GM12878 (cell line): Measurements from ENCODE around the gene NLRP6. TPM values are rescaled to one million over a fixed set of nuclear protein-coding genes. Genes with fewer than 3 reads are reported as not detected.

Source experiments
- ATAC-seq: fragments of 200-7000 bp; cut with Tn5 transposase; 3 replicates; pipeline ENCODE4 v1.9.1; 2020; ENCODE audit warnings: mild to moderate bottlenecking, moderate library complexity
- BruUV-seq: library from RNA; stranded (reverse); fragments of 400-500 nt; replicated peaks from 2 replicates; lab custom pipeline; 2021; lab: Mats Ljungman, UMichigan
- CTCF ChIA-PET: fragments of 300-600 bp; sonication (Branson Sonifier 250); formaldehyde crosslinking; extraction: SDS; loops from one replicate; lab custom pipeline; 2021; ENCODE audit warnings: inconsistent platforms; lab: Yijun Ruan, JAX
- POLR2A ChIA-PET: fragments of 350-600 bp; formaldehyde crosslinking; extraction: SDS; loops from one replicate; lab custom pipeline; 2021; ENCODE audit warnings: inconsistent platforms; lab: Charles Lee
- RAD21 ChIA-PET: fragments of 300-600 bp; sonication (Branson Sonifier 250); formaldehyde crosslinking; loops from one replicate; lab custom pipeline; 2023; ENCODE audit warnings: antibody characterized with exemption; ENCODE audit not compliant: unreplicated experiment; lab: Charles Lee
- SMC1A ChIA-PET: fragments of 300-600 bp; sonication (Branson Sonifier 250); formaldehyde crosslinking; loops from one replicate; lab custom pipeline; 2023; ENCODE audit not compliant: unreplicated experiment, uncharacterized antibody; lab: Charles Lee
- DNase-seq: peaks from one replicate; pipeline ENCODE4 v3.0.0-alpha.2; 2011; ENCODE audit warnings: low read depth, low spot score
- FAIRE-seq: peaks from 3 replicates; lab custom pipeline; 2011; peaks lifted over from hg19 to GRCh38; lab: Jason Lieb, UNC
- H2AFZ ChIP-seq: 2 replicates; pipeline ENCODE4 v1.6.0; 2011; ENCODE audit warnings: low read depth, low read length, control low read depth; ENCODE audit not compliant: control insufficient read depth
- H3K27ac ChIP-seq: 2 replicates; pipeline ENCODE4 v1.5.1; 2011; ENCODE audit warnings: control low read depth; ENCODE audit not compliant: control insufficient read depth, insufficient read depth
- H3K27me3 ChIP-seq, 2 experiments: replicated peaks in 1 of 2; 2 replicates each; pipeline versions ENCODE4 v1.6.0 to v1.6.1; 2011; ENCODE audit warnings: low read length in 1 of 2; ENCODE audit not compliant: control insufficient read depth in 2 of 2, insufficient read depth in 2 of 2
- H3K36me3 ChIP-seq, 2 experiments: 2 replicates each; pipeline ENCODE4 v1.5.1; 2011; ENCODE audit warnings: low read length in 1 of 2; ENCODE audit not compliant: control insufficient read depth in 2 of 2, insufficient read depth in 2 of 2
- H3K4me1 ChIP-seq: 2 replicates; pipeline ENCODE4 v1.6.1; 2011; ENCODE audit warnings: mild to moderate bottlenecking, low read length, moderate library complexity, mixed read lengths; ENCODE audit not compliant: control insufficient read depth, insufficient read depth
- H3K4me2 ChIP-seq: 2 replicates; pipeline ENCODE4 v1.6.0; 2011; ENCODE audit warnings: control low read depth; ENCODE audit not compliant: control insufficient read depth, insufficient read depth
- H3K4me3 ChIP-seq: fragments of 200-600 bp; sonication (generic); 2 replicates; pipeline ENCODE4 v1.5.1; 2016
- H3K79me2 ChIP-seq: 2 replicates; pipeline ENCODE4 v1.6.0; 2011; ENCODE audit warnings: low read length; ENCODE audit not compliant: control insufficient read depth, insufficient read depth
- H3K9ac ChIP-seq: 2 replicates; pipeline ENCODE4 v1.8.0; 2011; ENCODE audit warnings: low read length, control low read depth, mixed read lengths; ENCODE audit not compliant: control insufficient read depth, insufficient read depth
- H3K9me3 ChIP-seq: replicated peaks from 3 replicates; pipeline ENCODE4 v1.5.1; 2011; ENCODE audit warnings: mild to moderate bottlenecking, low read length; ENCODE audit not compliant: control insufficient read depth, insufficient read depth
- H4K20me1 ChIP-seq: 2 replicates; pipeline ENCODE4 v1.6.0; 2011; ENCODE audit not compliant: control insufficient read depth, insufficient read depth
- BCLAF1 ChIP-seq: fragments of 450-650 bp; IDR thresholded peaks from 2 replicates; pipeline ENCODE4 v1.6.1; 2017; ENCODE audit warnings: antibody characterized with exemption, mild to moderate bottlenecking, moderate library complexity
- CHD4 ChIP-seq: fragments of 200-600 bp; sonication (generic); IDR thresholded peaks from 2 replicates; pipeline ENCODE4 v1.6.1; 2016; ENCODE audit warnings: mild to moderate bottlenecking
- EGR1 ChIP-seq, 2 experiments: IDR thresholded peaks; 1 replicate in 1 of 2; 2 replicates in 1 of 2; pipeline ENCODE4 v1.6.1; 2011 to 2012; ENCODE audit warnings: low read depth in 2 of 2, low read length in 2 of 2, borderline replicate concordance in 1 of 2, mild to moderate bottlenecking in 1 of 2, moderate library complexity in 1 of 2
- GABPA ChIP-seq: IDR thresholded peaks from 2 replicates; pipeline ENCODE4 v1.6.1; 2014; ENCODE audit warnings: antibody characterized with exemption, low read depth, mild to moderate bottlenecking, inconsistent platforms
- IRF4 ChIP-seq: IDR thresholded peaks from 2 replicates; pipeline ENCODE4 v1.6.1; 2011; ENCODE audit warnings: low read depth, low read length
- MXI1 ChIP-seq: fragments of 150-350 bp; IDR thresholded peaks from 2 replicates; pipeline ENCODE4 v1.6.1; 2011; ENCODE audit warnings: low read depth, mild to moderate bottlenecking, inconsistent platforms, low read length, improper control_type of control experiment
- POLR2AphosphoS2 ChIP-seq: IDR thresholded peaks from 2 replicates; pipeline ENCODE4 v1.6.1; 2011; ENCODE audit warnings: low read depth, mild to moderate bottlenecking, low read length, improper control_type of control experiment, moderate library complexity
- RB1 ChIP-seq: fragments of 450-650 bp; formaldehyde crosslinking; IDR thresholded peaks from 2 replicates; pipeline ENCODE4 v1.6.1; 2017; ENCODE audit warnings: mild to moderate bottlenecking, borderline replicate concordance
- SMC3 ChIP-seq: IDR thresholded peaks from 2 replicates; pipeline ENCODE4 v1.6.1; 2011; ENCODE audit warnings: low read length, improper control_type of control experiment, borderline replicate concordance
- WGBS: methylation state at CpG from one replicate; pipeline ENCODE4 v1.1.6; 2016; ENCODE audit warnings: low lambda C conversion rate; ENCODE audit not compliant: insufficient replicate concordance, insufficient coverage; ENCODE audit errors: missing lambda C conversion rate; 5-methylcytosine and 5-hydroxymethylcytosine counted together
- in situ Hi-C: fragments of 300-500 bp; cut with MboI; formaldehyde crosslinking; loops from 9 replicates; pipeline ENCODE4 v1.14.3; 2018; ENCODE audit warnings: mixed read lengths
- intact Hi-C: fragments of 100-400 bp; cut with micrococcal nuclease; formaldehyde crosslinking; loops from one replicate; pipeline ENCODE4 v1.14.2; 2022; ENCODE audit not compliant: unreplicated experiment
- polyA plus RNA-seq, 11 experiments: library from polyadenylated mRNA; depleted of rRNA in 4 of 11; unstranded in 6 of 11; stranded (reverse) in 5 of 11; fragments of >200 nt; fragmentation: Nextera tagmentation in 4 of 11; fragmentation: Illumina TruSeq in 1 of 11; extraction: Ambion mirVana in 4 of 11; extraction: Trizol in 1 of 11; gene quantifications; 1 replicate in 1 of 11; 2 replicates in 10 of 11; pipeline versions ENCODE4 v1.2.1 to v1.2.3, GENCODE V29; 2011 to 2016; ENCODE audit warnings: inconsistent platforms in 2 of 11, missing spikeins in 2 of 11, low read depth in 1 of 11
- total RNA-seq, 4 experiments: library from RNA; depleted of rRNA in 3 of 4; stranded (reverse); fragments of >200 nt in 3 of 4; fragmentation: Illumina TruSeq in 1 of 4; extraction: Trizol in 1 of 4; gene quantifications; 2 replicates each; pipeline versions ENCODE4 v1.2.1 to v1.2.3, GENCODE V29; 2013 to 2021
- TF ChIP-seq, protein P1 (sequence below): fragments of 450-650 bp; IDR thresholded peaks from 2 replicates; pipeline ENCODE4 v1.6.1; 2016; ENCODE audit warnings: mild to moderate bottlenecking, moderate library complexity, borderline replicate concordance
- TF ChIP-seq, protein P2 (sequence below): IDR thresholded peaks from 2 replicates; pipeline ENCODE4 v1.6.1; 2011; ENCODE audit warnings: low read depth, mild to moderate bottlenecking, low read length, moderate library complexity, borderline replicate concordance; ENCODE audit errors: extremely low read depth
- TF ChIP-seq, protein P3 (sequence below): fragments of 150-350 bp; IDR thresholded peaks from 2 replicates; pipeline ENCODE4 v1.6.1; 2014; ENCODE audit warnings: mild to moderate bottlenecking, low read depth, low read length

Gene NLRP6
- total and polyA plus RNA-seq, 10 of the 15 experiments (the other 5 are each of a cell fraction or from before 2014, with no cell fraction given): 0.03 to 0.11 TPM; not detected in 8

DNA sequence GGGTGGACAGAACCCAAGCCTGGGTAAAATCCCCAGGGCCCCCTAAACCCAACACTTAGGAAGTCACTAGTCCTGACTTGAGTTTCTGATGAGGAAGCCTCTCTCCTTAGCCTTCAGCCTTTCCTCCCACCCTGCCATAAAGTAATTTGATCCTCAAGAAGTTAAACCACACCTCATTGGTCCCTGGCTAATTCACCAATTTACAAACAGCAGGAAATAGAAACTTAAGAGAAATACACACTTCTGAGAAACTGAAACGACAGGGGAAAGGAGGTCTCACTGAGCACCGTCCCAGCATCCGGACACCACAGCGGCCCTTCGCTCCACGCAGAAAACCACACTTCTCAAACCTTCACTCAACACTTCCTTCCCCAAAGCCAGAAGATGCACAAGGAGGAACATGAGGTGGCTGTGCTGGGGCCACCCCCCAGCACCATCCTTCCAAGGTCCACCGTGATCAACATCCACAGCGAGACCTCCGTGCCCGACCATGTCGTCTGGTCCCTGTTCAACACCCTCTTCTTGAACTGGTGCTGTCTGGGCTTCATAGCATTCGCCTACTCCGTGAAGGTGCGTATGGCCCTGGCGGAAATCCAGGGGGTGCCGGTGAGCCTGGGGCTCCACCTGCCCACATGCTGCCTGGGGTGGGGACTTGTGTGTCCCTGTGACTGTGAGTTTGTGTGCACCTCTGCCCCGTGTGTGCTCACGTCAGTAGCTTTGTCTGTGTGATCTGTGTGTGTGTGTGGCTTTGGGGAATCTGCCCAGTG, 35.8 kb downstream of the NLRP6 start, which contains the start of gene IFITM1:
Gene IFITM1 (plus strand): TSS at position 254 of the 767 bp plus-strand sequence. CDS start 131 bp downstream, at position 385.
- POLR2A ChIA-PET: interaction anchor here (0.5 to 4.5 kb wide), 5 partner anchors 10 to 48 kb away, joined by 3 to 45 read pairs (median 30); no protein-coding TSS in a partner anchor
- H3K4me2 ChIP-seq: peak within 1 kb of the TSS; percentile 97
- BruUV-seq: TSS peak; percentile 95
- TF ChIP-seq EGR1 (IDR thresholded peaks at IDR 0.05; ENCODE audit: borderline replicate concordance in 1 of 2, low read depth in 2 of 2, low read length in 2 of 2) (peak in 1 of 2 experiments; percentile 52; a peak in 1 of 3 replicates), BCLAF1 (no peak), RB1 (no peak), MXI1 (peak; percentile 45; the same call in 1 of the 2 replicates), SMC3 (no peak), GABPA (no peak), CHD4 (no peak), POLR2AphosphoS2 (no peak; the same call in 1 of the 2 replicates), IRF4 (no peak)
- TF ChIP-seq, protein P1, sequence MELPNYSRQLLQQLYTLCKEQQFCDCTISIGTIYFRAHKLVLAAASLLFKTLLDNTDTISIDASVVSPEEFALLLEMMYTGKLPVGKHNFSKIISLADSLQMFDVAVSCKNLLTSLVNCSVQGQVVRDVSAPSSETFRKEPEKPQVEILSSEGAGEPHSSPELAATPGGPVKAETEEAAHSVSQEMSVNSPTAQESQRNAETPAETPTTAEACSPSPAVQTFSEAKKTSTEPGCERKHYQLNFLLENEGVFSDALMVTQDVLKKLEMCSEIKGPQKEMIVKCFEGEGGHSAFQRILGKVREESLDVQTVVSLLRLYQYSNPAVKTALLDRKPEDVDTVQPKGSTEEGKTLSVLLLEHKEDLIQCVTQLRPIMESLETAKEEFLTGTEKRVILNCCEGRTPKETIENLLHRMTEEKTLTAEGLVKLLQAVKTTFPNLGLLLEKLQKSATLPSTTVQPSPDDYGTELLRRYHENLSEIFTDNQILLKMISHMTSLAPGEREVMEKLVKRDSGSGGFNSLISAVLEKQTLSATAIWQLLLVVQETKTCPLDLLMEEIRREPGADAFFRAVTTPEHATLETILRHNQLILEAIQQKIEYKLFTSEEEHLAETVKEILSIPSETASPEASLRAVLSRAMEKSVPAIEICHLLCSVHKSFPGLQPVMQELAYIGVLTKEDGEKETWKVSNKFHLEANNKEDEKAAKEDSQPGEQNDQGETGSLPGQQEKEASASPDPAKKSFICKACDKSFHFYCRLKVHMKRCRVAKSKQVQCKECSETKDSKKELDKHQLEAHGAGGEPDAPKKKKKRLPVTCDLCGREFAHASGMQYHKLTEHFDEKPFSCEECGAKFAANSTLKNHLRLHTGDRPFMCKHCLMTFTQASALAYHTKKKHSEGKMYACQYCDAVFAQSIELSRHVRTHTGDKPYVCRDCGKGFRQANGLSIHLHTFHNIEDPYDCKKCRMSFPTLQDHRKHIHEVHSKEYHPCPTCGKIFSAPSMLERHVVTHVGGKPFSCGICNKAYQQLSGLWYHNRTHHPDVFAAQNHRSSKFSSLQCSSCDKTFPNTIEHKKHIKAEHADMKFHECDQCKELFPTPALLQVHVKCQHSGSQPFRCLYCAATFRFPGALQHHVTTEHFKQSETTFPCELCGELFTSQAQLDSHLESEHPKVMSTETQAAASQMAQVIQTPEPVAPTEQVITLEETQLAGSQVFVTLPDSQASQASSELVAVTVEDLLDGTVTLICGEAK: no peak
- TF ChIP-seq, protein P2, sequence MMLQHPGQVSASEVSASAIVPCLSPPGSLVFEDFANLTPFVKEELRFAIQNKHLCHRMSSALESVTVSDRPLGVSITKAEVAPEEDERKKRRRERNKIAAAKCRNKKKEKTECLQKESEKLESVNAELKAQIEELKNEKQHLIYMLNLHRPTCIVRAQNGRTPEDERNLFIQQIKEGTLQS: no peak
- TF ChIP-seq, protein P3, sequence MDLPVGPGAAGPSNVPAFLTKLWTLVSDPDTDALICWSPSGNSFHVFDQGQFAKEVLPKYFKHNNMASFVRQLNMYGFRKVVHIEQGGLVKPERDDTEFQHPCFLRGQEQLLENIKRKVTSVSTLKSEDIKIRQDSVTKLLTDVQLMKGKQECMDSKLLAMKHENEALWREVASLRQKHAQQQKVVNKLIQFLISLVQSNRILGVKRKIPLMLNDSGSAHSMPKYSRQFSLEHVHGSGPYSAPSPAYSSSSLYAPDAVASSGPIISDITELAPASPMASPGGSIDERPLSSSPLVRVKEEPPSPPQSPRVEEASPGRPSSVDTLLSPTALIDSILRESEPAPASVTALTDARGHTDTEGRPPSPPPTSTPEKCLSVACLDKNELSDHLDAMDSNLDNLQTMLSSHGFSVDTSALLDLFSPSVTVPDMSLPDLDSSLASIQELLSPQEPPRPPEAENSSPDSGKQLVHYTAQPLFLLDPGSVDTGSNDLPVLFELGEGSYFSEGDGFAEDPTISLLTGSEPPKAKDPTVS: no peak

More for the DNA sequence above, 35.8 kb downstream of the NLRP6 start, which contains the start of gene IFITM1:
- Histone ChIP-seq H3K4me1 (peaks cover 11% of the 10 kb centered on the region), H3K9ac (peak within 1 kb of the TSS; percentile 99), H3K27ac (peak within 1 kb of the TSS; percentile 98), H4K20me1 (no peaks in the 10 kb centered on the region), H3K79me2 (peaks cover 75% of the 10 kb centered on the region), H2AFZ (no peak within 1 kb of the TSS), H3K4me3 (peak within 1 kb of the TSS; percentile 87), H3K36me3 (peaks cover 2 to 5% of the 10 kb centered on the region in 2 experiments; a peak in 3 of 4 replicates), H3K27me3 (no peaks in the 10 kb centered on the region; a peak in 1 of 4 replicates), H3K9me3 (no peaks in the 10 kb centered on the region)
- intact Hi-C loops (loop anchor here (2.0 kb wide), 3 partner anchors 17 to 45 kb away; no protein-coding TSS in a partner anchor), in situ Hi-C loops (no loop called here)
- DNase-seq: peak; percentile 92
- ChIA-PET CTCF (interaction anchor here (2.1 to 2.6 kb wide), 2 partner anchors 41 kb away, joined by 12 to 24 read pairs; no protein-coding TSS in a partner anchor), RAD21 (interaction anchor here (1.4 to 4.5 kb wide), 5 partner anchors 13 to 107 kb away, joined by 3 to 46 read pairs (median 21); partner anchors contain the start of genes BET1L and RIC8A), SMC1A (interaction anchor here (1.6 to 4.0 kb wide), 5 partner anchors 15 to 41 kb away, joined by 3 to 42 read pairs (median 19); no protein-coding TSS in a partner anchor)
- peak; percentile 85 for FAIRE-seq
- WGBS: under 1% methylated on average over 18 of the region's 18 CpGs
- peak; percentile 47 for ATAC-seq
